WTC11 (cell line): ENCODE measurements around the gene ARHGEF12. TPM values are rescaled to one million over a fixed set of nuclear protein-coding genes. Genes with fewer than 3 reads are reported as not detected.

Experiments
- ATAC-seq: fragments of 200-7000 bp; cut with Tn5 transposase; 2 replicates; pipeline ENCODE4 v1.10.0; 2021; ENCODE audit warnings: mild to moderate bottlenecking, moderate library complexity
- CTCF ChIA-PET: fragments of 300-600 bp; sonication (Branson Sonifier 250); formaldehyde crosslinking; loops from one replicate; lab custom pipeline; 2021; ENCODE audit warnings: antibody characterized with exemption; lab: Charles Lee
- POLR2A ChIA-PET: fragments of 350-600 bp; sonication (Branson Sonifier 250); formaldehyde crosslinking; loops from one replicate; lab custom pipeline; 2021; ENCODE audit warnings: antibody characterized with exemption; lab: Charles Lee
- DNase-seq: peaks from one replicate; pipeline ENCODE4 v3.0.0; 2021; ENCODE audit warnings: low spot score
- H3K27ac Mint-ChIP-seq: 2 replicates; pipeline ENCODE4 v1.8.0; 2021; ENCODE audit warnings: mixed read lengths
- H3K27me3 Mint-ChIP-seq: 2 replicates; pipeline ENCODE4 v1.8.0; 2021; ENCODE audit warnings: low read depth, mild to moderate bottlenecking, moderate library complexity, mixed read lengths
- H3K36me3 Mint-ChIP-seq: 2 replicates; pipeline ENCODE4 v1.8.0; 2021; ENCODE audit warnings: mixed read lengths
- H3K4me1 Mint-ChIP-seq: 2 replicates; pipeline ENCODE4 v1.8.0; 2022; ENCODE audit warnings: mixed read lengths
- H3K4me3 Mint-ChIP-seq: 2 replicates; pipeline ENCODE4 v1.8.0; 2021; ENCODE audit warnings: mild to moderate bottlenecking, moderate library complexity, mixed read lengths
- H3K9me3 Mint-ChIP-seq: 2 replicates; pipeline ENCODE4 v1.8.0; 2021; ENCODE audit warnings: mixed read lengths
- ATF2 ChIP-seq: sonication (generic); formaldehyde crosslinking; IDR thresholded peaks from 2 replicates; pipeline ENCODE4 v1.8.1; 2022; ENCODE audit warnings: low read depth, missing genetic modification reagents, borderline replicate concordance
- CREM ChIP-seq: sonication (generic); formaldehyde crosslinking; IDR thresholded peaks from 2 replicates; pipeline ENCODE4 v1.8.1; 2022; ENCODE audit warnings: mild to moderate bottlenecking, missing genetic modification reagents, moderate library complexity
- E2F1 ChIP-seq: sonication (generic); formaldehyde crosslinking; IDR thresholded peaks from 2 replicates; pipeline ENCODE4 v1.8.0; 2022; ENCODE audit warnings: mild to moderate bottlenecking, missing genetic modification reagents
- EMX1 ChIP-seq: fragments of 250-450 bp; sonication (Bioruptor Pico); IDR thresholded peaks from 2 replicates; pipeline ENCODE4 v1.8.0; 2021; ENCODE audit warnings: mild to moderate bottlenecking
- FOXP4 ChIP-seq: sonication (generic); formaldehyde crosslinking; IDR thresholded peaks from 2 replicates; pipeline ENCODE4 v1.8.0; 2022; ENCODE audit warnings: mild to moderate bottlenecking, missing genetic modification reagents
- GABPB1 ChIP-seq: sonication (generic); formaldehyde crosslinking; IDR thresholded peaks from 2 replicates; pipeline ENCODE4 v1.8.1; 2023; ENCODE audit warnings: mild to moderate bottlenecking, missing genetic modification reagents
- HMGXB4 ChIP-seq: sonication (generic); formaldehyde crosslinking; IDR thresholded peaks from 2 replicates; pipeline ENCODE4 v1.8.1; 2023; ENCODE audit warnings: mild to moderate bottlenecking, moderate library complexity, missing genetic modification reagents
- KAT7 ChIP-seq: sonication (generic); formaldehyde crosslinking; IDR thresholded peaks from 2 replicates; pipeline ENCODE4 v1.8.1; 2023; ENCODE audit warnings: missing genetic modification reagents, mild to moderate bottlenecking, borderline replicate concordance
- MLX ChIP-seq: sonication (generic); formaldehyde crosslinking; IDR thresholded peaks from 2 replicates; pipeline ENCODE4 v1.8.1; 2023; ENCODE audit warnings: mild to moderate bottlenecking, missing genetic modification reagents, moderate library complexity
- NFATC4 ChIP-seq: fragments of 250-450 bp; sonication (Bioruptor Pico); IDR thresholded peaks from 2 replicates; pipeline ENCODE4 v1.9.0; 2021; ENCODE audit warnings: mild to moderate bottlenecking
- PRRX2 ChIP-seq: fragments of 250-450 bp; sonication (Bioruptor Pico); IDR thresholded peaks from 2 replicates; pipeline ENCODE4 v1.8.0; 2021; ENCODE audit warnings: mild to moderate bottlenecking
- SMAD3 ChIP-seq: sonication (generic); formaldehyde crosslinking; IDR thresholded peaks from 2 replicates; pipeline ENCODE4 v1.8.0; 2022; ENCODE audit warnings: missing genetic modification reagents, mild to moderate bottlenecking, borderline replicate concordance
- TCF7 ChIP-seq: sonication (generic); formaldehyde crosslinking; IDR thresholded peaks from 2 replicates; pipeline ENCODE4 v1.8.0; 2022; ENCODE audit warnings: mild to moderate bottlenecking, low read depth, missing genetic modification reagents, moderate library complexity
- TEAD1 ChIP-seq: sonication (generic); formaldehyde crosslinking; IDR thresholded peaks from 2 replicates; pipeline ENCODE4 v1.8.0; 2022; ENCODE audit warnings: mild to moderate bottlenecking, missing genetic modification reagents
- TP53 ChIP-seq: sonication (generic); formaldehyde crosslinking; IDR thresholded peaks from 2 replicates; pipeline ENCODE4 v1.8.1; 2023; ENCODE audit warnings: mild to moderate bottlenecking, missing genetic modification reagents
- ZMAT4 ChIP-seq: fragments of 250-450 bp; sonication (Bioruptor Pico); IDR thresholded peaks from 2 replicates; pipeline ENCODE4 v1.9.0; 2021; ENCODE audit warnings: mild to moderate bottlenecking
- ZNF219 ChIP-seq: sonication (generic); formaldehyde crosslinking; IDR thresholded peaks from 2 replicates; pipeline ENCODE4 v1.8.0; 2023; ENCODE audit warnings: missing genetic modification reagents, mild to moderate bottlenecking, borderline replicate concordance
- ZNF281 ChIP-seq: sonication (generic); formaldehyde crosslinking; IDR thresholded peaks from 2 replicates; pipeline ENCODE4 v1.8.0; 2023; ENCODE audit warnings: mild to moderate bottlenecking, missing genetic modification reagents
- ZNF317 ChIP-seq: sonication (generic); formaldehyde crosslinking; IDR thresholded peaks from 2 replicates; pipeline ENCODE4 v1.8.1; 2023; ENCODE audit warnings: low read depth, mild to moderate bottlenecking, moderate library complexity, missing genetic modification reagents, borderline replicate concordance
- ZNF396 ChIP-seq: fragments of 250-450 bp; sonication (Bioruptor Pico); IDR thresholded peaks from 2 replicates; pipeline ENCODE4 v1.8.0; 2021; ENCODE audit warnings: mild to moderate bottlenecking, moderate library complexity, borderline replicate concordance
- ZNF416 ChIP-seq: fragments of 250-450 bp; sonication (Bioruptor Pico); IDR thresholded peaks from 2 replicates; pipeline ENCODE4 v1.9.0; 2021; ENCODE audit warnings: mild to moderate bottlenecking, inconsistent platforms
- total RNA-seq: library from RNA; stranded (reverse); gene quantifications from 3 replicates; pipeline ENCODE4 v1.2.3, GENCODE V29; 2021

The ARHGEF12 gene
- total RNA-seq, 1 experiment from 2014 or later, result 35.8 TPM

GRCh38 chr11:120335908-120336640 is at the start of gene ARHGEF12 (continued):
- TF ChIP-seq HMGXB4 (CRISPR knock-in tag) (peak; percentile 97), MLX (no peak), KAT7 (CRISPR knock-in tag) (peak; percentile 25; the same call in 1 of the 2 replicates), SMAD3 (CRISPR knock-in tag) (0 out of 2 replicates have a peak, but pooled peaks have one; percentile 39), PRRX2 (CRISPR knock-in tag) (no peak), CREM (CRISPR knock-in tag) (peak; percentile 72; the same call in 1 of the 2 replicates), EMX1 (CRISPR knock-in tag) (no peak), ATF2 (no peak), E2F1 (no peak), ZNF219 (CRISPR knock-in tag) (no peak; the same call in 1 of the 2 replicates), TP53 (peak; percentile 45; the same call in 1 of the 2 replicates), GABPB1 (CRISPR knock-in tag) (peak; percentile 40; the same call in 1 of the 2 replicates), TEAD1 (CRISPR knock-in tag) (peak; percentile 82)

- CTCF ChIA-PET, result interaction anchor here (1.0 to 6.0 kb wide), 4 partner anchors 12 to 119 kb away, joined by 4 to 29 read pairs (median 5); no protein-coding TSS in a partner anchor
- H3K27ac Mint-ChIP-seq, result no peak overlapping the region
- DNase-seq (no peak), ATAC-seq (no peak)
- H3K27me3 Mint-ChIP-seq, result peaks cover under 1% of the 10 kb centered on the region; the same call in 1 of the 2 replicates
- H3K4me1 Mint-ChIP-seq, result peaks cover 8% of the 10 kb centered on the region
- H3K36me3 Mint-ChIP-seq, result no peaks in the 10 kb centered on the region
- H3K4me3 Mint-ChIP-seq, result no peak overlapping the region
- H3K9me3 Mint-ChIP-seq, result no peaks in the 10 kb centered on the region
- POLR2A ChIA-PET, result no interaction called here
- TF ChIP-seq FOXP4 (CRISPR knock-in tag) (no peak), ATF2 (no peak), ZNF396 (CRISPR knock-in tag) (no peak), NFATC4 (CRISPR knock-in tag) (no peak), ZNF317 (CRISPR knock-in tag) (no peak), MLX (no peak), ZNF219 (CRISPR knock-in tag) (no peak), ZNF281 (CRISPR knock-in tag) (no peak), CREM (CRISPR knock-in tag) (no peak), TCF7 (no peak), ZMAT4 (CRISPR knock-in tag) (no peak), ZNF416 (CRISPR knock-in tag) (no peak)
Observed at GRCh38 chr11:120288021-120288420, 48.2 kb upstream of the ARHGEF12 start.
